ENCODE data around the gene OR52E6.

Gene OR52E6

DNA sequence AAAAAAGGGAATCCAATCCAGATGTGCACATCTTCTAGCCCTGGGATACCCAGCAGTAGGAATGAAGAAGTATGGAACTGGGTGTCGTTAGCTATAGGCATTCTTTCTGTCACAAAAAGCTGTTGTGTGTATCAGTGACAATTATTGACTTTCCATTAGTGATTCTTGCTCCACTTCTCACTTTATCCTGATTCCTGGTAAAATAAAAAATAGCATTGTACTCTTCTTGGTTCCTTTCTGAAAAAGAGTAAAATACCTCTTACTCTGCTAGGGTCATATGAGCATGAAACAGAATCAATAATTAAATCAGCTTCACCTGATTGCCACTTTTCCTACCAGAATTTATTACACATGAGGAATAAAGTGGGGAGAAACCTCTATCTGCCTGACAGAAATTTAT, at the start of gene OR52E6:
TSS of gene OR52E6 (minus strand) at position 101 of the 400 bp plus-strand sequence. CDS start at position 101, 0 bp downstream.
- TF ChIP-seq, protein P1, sequence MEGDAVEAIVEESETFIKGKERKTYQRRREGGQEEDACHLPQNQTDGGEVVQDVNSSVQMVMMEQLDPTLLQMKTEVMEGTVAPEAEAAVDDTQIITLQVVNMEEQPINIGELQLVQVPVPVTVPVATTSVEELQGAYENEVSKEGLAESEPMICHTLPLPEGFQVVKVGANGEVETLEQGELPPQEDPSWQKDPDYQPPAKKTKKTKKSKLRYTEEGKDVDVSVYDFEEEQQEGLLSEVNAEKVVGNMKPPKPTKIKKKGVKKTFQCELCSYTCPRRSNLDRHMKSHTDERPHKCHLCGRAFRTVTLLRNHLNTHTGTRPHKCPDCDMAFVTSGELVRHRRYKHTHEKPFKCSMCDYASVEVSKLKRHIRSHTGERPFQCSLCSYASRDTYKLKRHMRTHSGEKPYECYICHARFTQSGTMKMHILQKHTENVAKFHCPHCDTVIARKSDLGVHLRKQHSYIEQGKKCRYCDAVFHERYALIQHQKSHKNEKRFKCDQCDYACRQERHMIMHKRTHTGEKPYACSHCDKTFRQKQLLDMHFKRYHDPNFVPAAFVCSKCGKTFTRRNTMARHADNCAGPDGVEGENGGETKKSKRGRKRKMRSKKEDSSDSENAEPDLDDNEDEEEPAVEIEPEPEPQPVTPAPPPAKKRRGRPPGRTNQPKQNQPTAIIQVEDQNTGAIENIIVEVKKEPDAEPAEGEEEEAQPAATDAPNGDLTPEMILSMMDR (conservative IDR thresholded peaks at IDR 0.05; ENCODE audit: control insufficient read depth, insufficient read depth, low read depth, low read length) = no peak
- DNase-seq (ENCODE audit: low read depth) = no peak
- H3K4me3 ChIP-seq (ENCODE audit: control insufficient read depth, low read depth, low read length) = no peak within 1 kb of the TSS

GRCh38 chr11:5891216-5891800, 49.6 kb upstream of the OR52E6 start:
- H3K4me3 ChIP-seq (ENCODE audit: control insufficient read depth, low read depth, low read length) = no peak overlapping the region
- DNase-seq (ENCODE audit: low read depth) = peak; percentile 15
- TF ChIP-seq, protein P1 (conservative IDR thresholded peaks at IDR 0.05; ENCODE audit: control insufficient read depth, insufficient read depth, low read depth, low read length) = peak; percentile 29

DNA sequence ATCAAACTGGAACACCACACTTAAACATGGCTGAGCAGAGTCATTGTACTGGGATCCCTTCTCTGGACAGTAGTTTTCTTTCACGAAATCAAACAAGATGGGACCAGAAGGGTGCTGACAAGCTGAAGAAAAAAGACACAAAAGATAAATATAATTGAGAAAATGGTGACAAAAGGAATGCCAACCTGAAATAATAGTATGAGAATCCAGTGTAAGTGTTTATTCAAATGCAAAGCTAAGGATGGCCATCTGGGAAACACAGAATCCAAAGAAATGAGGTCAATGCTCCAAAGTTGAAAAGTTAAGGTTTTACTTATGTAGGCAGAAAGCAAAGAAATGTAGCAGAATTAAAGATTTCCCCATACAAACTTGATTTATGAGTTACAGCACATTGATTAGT, 46.0 kb upstream of the OR52E6 start:
- DNase-seq (ENCODE audit: low read depth) = no peak
- TF ChIP-seq, protein P1 (conservative IDR thresholded peaks at IDR 0.05; ENCODE audit: control insufficient read depth, insufficient read depth, low read depth, low read length) = no peak
- no peak overlapping the region for H3K4me3 ChIP-seq (ENCODE audit: control insufficient read depth, low read depth, low read length)

DNA sequence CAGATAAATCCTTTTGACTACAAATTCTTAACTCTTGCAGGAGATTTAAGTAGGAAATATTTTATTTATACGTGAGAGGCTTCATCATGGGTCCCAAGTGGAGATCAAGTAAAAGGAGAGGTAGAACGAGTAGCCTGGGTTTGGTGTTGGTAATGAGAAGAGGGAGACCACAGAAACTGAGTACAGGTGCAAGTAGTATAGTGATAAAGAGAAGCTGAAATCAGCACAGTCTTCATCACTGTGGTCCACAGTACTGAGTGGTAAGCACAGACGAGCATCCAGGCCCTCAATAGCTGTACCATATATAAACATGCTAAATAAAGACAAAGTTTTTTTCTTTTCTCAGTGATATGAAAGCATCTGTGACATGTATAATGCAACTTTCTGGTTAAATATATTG, 45.5 kb upstream of the OR52E6 start:
- H3K4me3 ChIP-seq (ENCODE audit: control insufficient read depth, low read depth, low read length) = no peak overlapping the region
- TF ChIP-seq, protein P1 (conservative IDR thresholded peaks at IDR 0.05; ENCODE audit: control insufficient read depth, insufficient read depth, low read depth, low read length) = no peak
- DNase-seq (ENCODE audit: low read depth) = no peak

GRCh38 chr11:5881756-5882155, 40.1 kb upstream of the OR52E6 start:
- no peak for DNase-seq (ENCODE audit: low read depth)

DNA sequence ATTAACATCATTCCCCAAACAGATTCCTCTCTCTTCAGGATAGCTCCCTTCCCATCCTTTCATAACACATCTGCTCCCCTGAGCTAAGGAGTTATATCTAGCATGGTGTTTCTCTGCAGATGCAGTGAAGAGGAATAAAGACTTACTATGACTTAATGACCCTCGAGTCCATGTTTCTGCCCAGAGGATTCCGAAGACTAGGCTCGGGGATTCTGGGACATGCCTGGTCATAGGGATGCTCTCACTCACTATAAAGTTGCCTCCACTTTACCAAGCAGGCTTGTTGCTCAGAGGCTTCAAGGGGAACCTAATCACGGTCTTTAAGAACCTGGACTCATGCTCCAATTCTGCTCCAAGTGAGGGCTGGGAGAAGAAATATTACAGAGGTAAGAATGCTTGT, 38.6 kb upstream of the OR52E6 start, which contains the start of gene OR52E4:
TSS of gene OR52E4 (plus strand) at position 301 of the 400 bp plus-strand sequence. CDS start 3,664 bp downstream, outside the sequence.
- no peak for DNase-seq (ENCODE audit: low read depth)
- TF ChIP-seq, protein P1 (conservative IDR thresholded peaks at IDR 0.05; ENCODE audit: control insufficient read depth, insufficient read depth, low read depth, low read length) = no peak
- H3K4me3 ChIP-seq (ENCODE audit: control insufficient read depth, low read depth, low read length) = no peak within 1 kb of the TSS

More at GRCh38 chr11:5881756-5882155, 40.1 kb upstream of the OR52E6 start:
- TF ChIP-seq, protein P1 (conservative IDR thresholded peaks at IDR 0.05; ENCODE audit: control insufficient read depth, insufficient read depth, low read depth, low read length) = no peak
- no peak overlapping the region for H3K4me3 ChIP-seq (ENCODE audit: control insufficient read depth, low read depth, low read length)

Data from fibroblast of mammary gland (primary cell).